Endothelial cell of umbilical vein (primary cell): Measurements from ENCODE around the gene SRPX.

ENCODE experiments used
- CTCF ChIP-seq, 2 donors: IDR thresholded peaks; 1 replicate in 1 of 2; 2 replicates in 1 of 2; pipeline ENCODE4 v1.5.1; 2011; ENCODE audit warnings: low read length in 2 of 2, mild to moderate bottlenecking in 2 of 2, moderate library complexity in 2 of 2, control low read depth in 1 of 2, inconsistent platforms in 1 of 2, low read depth in 1 of 2; ENCODE audit not compliant: insufficient read depth in 1 of 2; ENCODE audit errors: extremely low read depth in 1 of 2
- POLR2A ChIP-seq: IDR thresholded peaks from 2 replicates; pipeline ENCODE4 v1.6.1; 2012; ENCODE audit warnings: low read depth, mild to moderate bottlenecking, control low read depth, low read length

- TF ChIP-seq POLR2A (no peak), CTCF (IDR thresholded peaks at IDR 0.05; ENCODE audit: extremely low read depth in 1 of 2, insufficient read depth in 1 of 2, low read depth in 1 of 2, low read length in 2 of 2) (no peak)
Observed at GRCh38 chrX:38116706-38117105, 104.0 kb downstream of the SRPX start.
